GM12878 (cell line): Measurements from ENCODE around the gene PRICKLE3. TPM values are rescaled to one million over a fixed set of nuclear protein-coding genes. Genes with fewer than 3 reads are reported as not detected.

Experiments used
- ATAC-seq: fragments of 200-7000 bp; cut with Tn5 transposase; 3 replicates; pipeline ENCODE4 v1.9.1; 2020; ENCODE audit warnings: mild to moderate bottlenecking, moderate library complexity
- BruUV-seq: library from RNA; stranded (reverse); fragments of 400-500 nt; replicated peaks from 2 replicates; lab custom pipeline; 2021; lab: Mats Ljungman, UMichigan
- CTCF ChIA-PET: fragments of 300-600 bp; sonication (Branson Sonifier 250); formaldehyde crosslinking; extraction: SDS; loops from one replicate; lab custom pipeline; 2021; ENCODE audit warnings: inconsistent platforms; lab: Yijun Ruan, JAX
- POLR2A ChIA-PET: fragments of 350-600 bp; formaldehyde crosslinking; extraction: SDS; loops from one replicate; lab custom pipeline; 2021; ENCODE audit warnings: inconsistent platforms; lab: Charles Lee
- RAD21 ChIA-PET: fragments of 300-600 bp; sonication (Branson Sonifier 250); formaldehyde crosslinking; loops from one replicate; lab custom pipeline; 2023; ENCODE audit warnings: antibody characterized with exemption; ENCODE audit not compliant: unreplicated experiment; lab: Charles Lee
- SMC1A ChIA-PET: fragments of 300-600 bp; sonication (Branson Sonifier 250); formaldehyde crosslinking; loops from one replicate; lab custom pipeline; 2023; ENCODE audit not compliant: unreplicated experiment, uncharacterized antibody; lab: Charles Lee
- DNase-seq: peaks from one replicate; pipeline ENCODE4 v3.0.0-alpha.2; 2011; ENCODE audit warnings: low read depth, low spot score
- FAIRE-seq: peaks from 3 replicates; lab custom pipeline; 2011; peaks lifted over from hg19 to GRCh38; lab: Jason Lieb, UNC
- H2AFZ ChIP-seq: 2 replicates; pipeline ENCODE4 v1.6.0; 2011; ENCODE audit warnings: low read depth, low read length, control low read depth; ENCODE audit not compliant: control insufficient read depth
- H3K27ac ChIP-seq: 2 replicates; pipeline ENCODE4 v1.5.1; 2011; ENCODE audit warnings: control low read depth; ENCODE audit not compliant: control insufficient read depth, insufficient read depth
- H3K27me3 ChIP-seq, 2 experiments: replicated peaks in 1 of 2; 2 replicates each; pipeline versions ENCODE4 v1.6.0 to v1.6.1; 2011; ENCODE audit warnings: low read length in 1 of 2; ENCODE audit not compliant: control insufficient read depth in 2 of 2, insufficient read depth in 2 of 2
- H3K36me3 ChIP-seq, 2 experiments: 2 replicates each; pipeline ENCODE4 v1.5.1; 2011; ENCODE audit warnings: low read length in 1 of 2; ENCODE audit not compliant: control insufficient read depth in 2 of 2, insufficient read depth in 2 of 2
- H3K4me1 ChIP-seq: 2 replicates; pipeline ENCODE4 v1.6.1; 2011; ENCODE audit warnings: mild to moderate bottlenecking, low read length, moderate library complexity, mixed read lengths; ENCODE audit not compliant: control insufficient read depth, insufficient read depth
- H3K4me2 ChIP-seq: 2 replicates; pipeline ENCODE4 v1.6.0; 2011; ENCODE audit warnings: control low read depth; ENCODE audit not compliant: control insufficient read depth, insufficient read depth
- H3K4me3 ChIP-seq: fragments of 200-600 bp; sonication (generic); 2 replicates; pipeline ENCODE4 v1.5.1; 2016
- H3K79me2 ChIP-seq: 2 replicates; pipeline ENCODE4 v1.6.0; 2011; ENCODE audit warnings: low read length; ENCODE audit not compliant: control insufficient read depth, insufficient read depth
- H3K9ac ChIP-seq: 2 replicates; pipeline ENCODE4 v1.8.0; 2011; ENCODE audit warnings: low read length, control low read depth, mixed read lengths; ENCODE audit not compliant: control insufficient read depth, insufficient read depth
- H3K9me3 ChIP-seq: replicated peaks from 3 replicates; pipeline ENCODE4 v1.5.1; 2011; ENCODE audit warnings: mild to moderate bottlenecking, low read length; ENCODE audit not compliant: control insufficient read depth, insufficient read depth
- H4K20me1 ChIP-seq: 2 replicates; pipeline ENCODE4 v1.6.0; 2011; ENCODE audit not compliant: control insufficient read depth, insufficient read depth
- BMI1 ChIP-seq: fragments of 450-650 bp; IDR thresholded peaks from 2 replicates; pipeline ENCODE4 v1.6.1; 2016; ENCODE audit warnings: mild to moderate bottlenecking, moderate library complexity, borderline replicate concordance
- BRCA1 ChIP-seq: IDR thresholded peaks from 2 replicates; pipeline ENCODE4 v1.6.1; 2011; ENCODE audit warnings: low read depth, low read length, improper control_type of control experiment
- CREB1 ChIP-seq: IDR thresholded peaks from 2 replicates; pipeline ENCODE4 v1.6.1; 2012; ENCODE audit warnings: low read depth, mild to moderate bottlenecking, inconsistent platforms
- FOS ChIP-seq: IDR thresholded peaks from 3 replicates; pipeline ENCODE4 v1.6.1; 2011; ENCODE audit warnings: borderline replicate concordance; ENCODE audit not compliant: insufficient read length; ENCODE audit errors: extremely low read depth
- HDAC6 ChIP-seq: fragments of 200-600 bp; sonication (generic); IDR thresholded peaks from one replicate; pipeline ENCODE4 v1.8.0; 2017; ENCODE audit warnings: antibody characterized with exemption; ENCODE audit not compliant: unreplicated experiment
- LARP7 ChIP-seq: fragments of 450-650 bp; IDR thresholded peaks from 2 replicates; pipeline ENCODE4 v1.6.1; 2017; ENCODE audit warnings: mild to moderate bottlenecking
- MYB ChIP-seq: fragments of 150-350 bp; IDR thresholded peaks from 2 replicates; pipeline ENCODE4 v1.6.1; 2014; ENCODE audit warnings: mild to moderate bottlenecking, low read depth, low read length, borderline replicate concordance
- NR2C2 ChIP-seq: IDR thresholded peaks from 2 replicates; pipeline ENCODE4 v1.6.1; 2011; ENCODE audit warnings: borderline replicate concordance, low read depth; ENCODE audit not compliant: control insufficient read depth, insufficient read length
- NR2F1 ChIP-seq: fragments of 450-650 bp; conservative IDR thresholded peaks from 2 replicates; pipeline ENCODE4 v1.6.1; 2017; ENCODE audit warnings: mild to moderate bottlenecking
- POLR2AphosphoS5 ChIP-seq: IDR thresholded peaks from 2 replicates; pipeline ENCODE4 v1.6.1; 2011; ENCODE audit warnings: mild to moderate bottlenecking, low read length, inconsistent platforms
- RCOR1 ChIP-seq: conservative IDR thresholded peaks from 2 replicates; pipeline ENCODE4 v1.6.1; 2012; ENCODE audit warnings: low read depth, low read length, improper control_type of control experiment
- SMC3 ChIP-seq: IDR thresholded peaks from 2 replicates; pipeline ENCODE4 v1.6.1; 2011; ENCODE audit warnings: low read length, improper control_type of control experiment, borderline replicate concordance
- SUZ12 ChIP-seq: fragments of 200-600 bp; sonication (generic); IDR thresholded peaks from one replicate; pipeline ENCODE4 v1.6.1; 2018; ENCODE audit warnings: antibody characterized with exemption, mild to moderate bottlenecking; ENCODE audit not compliant: unreplicated experiment
- TAF1 ChIP-seq: IDR thresholded peaks from 2 replicates; pipeline ENCODE4 v1.6.1; 2011; ENCODE audit warnings: mild to moderate bottlenecking, low read depth, low read length, borderline replicate concordance
- TARDBP ChIP-seq: IDR thresholded peaks from 2 replicates; pipeline ENCODE4 v1.6.1; 2016; ENCODE audit warnings: borderline replicate concordance
- TCF12 ChIP-seq: IDR thresholded peaks from 2 replicates; pipeline ENCODE4 v1.6.1; 2011; ENCODE audit warnings: low read depth, mild to moderate bottlenecking, low read length
- WRNIP1 ChIP-seq: IDR thresholded peaks from 2 replicates; pipeline ENCODE4 v1.6.1; 2011; ENCODE audit warnings: low read depth, low read length, improper control_type of control experiment, borderline replicate concordance
- YY1 ChIP-seq: IDR thresholded peaks from 2 replicates; pipeline ENCODE4 v1.6.1; 2011; ENCODE audit warnings: low read depth, mild to moderate bottlenecking, low read length
- ZNF207 ChIP-seq: fragments of 450-650 bp; IDR thresholded peaks from 2 replicates; pipeline ENCODE4 v1.6.1; 2014; ENCODE audit warnings: antibody characterized with exemption, mild to moderate bottlenecking, borderline replicate concordance
- ZZZ3 ChIP-seq: IDR thresholded peaks from 2 replicates; pipeline ENCODE4 v1.6.1; 2011; ENCODE audit warnings: low read depth; ENCODE audit not compliant: control insufficient read depth, insufficient read length
- WGBS: methylation state at CpG from one replicate; pipeline ENCODE4 v1.1.6; 2016; ENCODE audit warnings: low lambda C conversion rate; ENCODE audit not compliant: insufficient replicate concordance, insufficient coverage; ENCODE audit errors: missing lambda C conversion rate; 5-methylcytosine and 5-hydroxymethylcytosine counted together
- in situ Hi-C: fragments of 300-500 bp; cut with MboI; formaldehyde crosslinking; loops from 9 replicates; pipeline ENCODE4 v1.14.3; 2018; ENCODE audit warnings: mixed read lengths
- intact Hi-C: fragments of 100-400 bp; cut with micrococcal nuclease; formaldehyde crosslinking; loops from one replicate; pipeline ENCODE4 v1.14.2; 2022; ENCODE audit not compliant: unreplicated experiment
- polyA plus RNA-seq, 11 experiments: library from polyadenylated mRNA; depleted of rRNA in 4 of 11; unstranded in 6 of 11; stranded (reverse) in 5 of 11; fragments of >200 nt; fragmentation: Nextera tagmentation in 4 of 11; fragmentation: Illumina TruSeq in 1 of 11; extraction: Ambion mirVana in 4 of 11; extraction: Trizol in 1 of 11; gene quantifications; 1 replicate in 1 of 11; 2 replicates in 10 of 11; pipeline versions ENCODE4 v1.2.1 to v1.2.3, GENCODE V29; 2011 to 2016; ENCODE audit warnings: inconsistent platforms in 2 of 11, missing spikeins in 2 of 11, low read depth in 1 of 11
- total RNA-seq, 4 experiments: library from RNA; depleted of rRNA in 3 of 4; stranded (reverse); fragments of >200 nt in 3 of 4; fragmentation: Illumina TruSeq in 1 of 4; extraction: Trizol in 1 of 4; gene quantifications; 2 replicates each; pipeline versions ENCODE4 v1.2.1 to v1.2.3, GENCODE V29; 2013 to 2021
- TF ChIP-seq, protein P1 (sequence below): IDR thresholded peaks from 2 replicates; pipeline ENCODE4 v1.6.1; 2012; ENCODE audit warnings: low read depth, low read length, improper control_type of control experiment
- TF ChIP-seq, protein P2 (sequence below): fragments of 450-650 bp; IDR thresholded peaks from 2 replicates; pipeline ENCODE4 v1.6.1; 2017; ENCODE audit warnings: mild to moderate bottlenecking

The PRICKLE3 gene
- total and polyA plus RNA-seq, 10 of the 15 experiments (the other 5 are each of a cell fraction or from before 2014, with no cell fraction given): 0.69 to 17.4 (median 7.6) TPM

DNA sequence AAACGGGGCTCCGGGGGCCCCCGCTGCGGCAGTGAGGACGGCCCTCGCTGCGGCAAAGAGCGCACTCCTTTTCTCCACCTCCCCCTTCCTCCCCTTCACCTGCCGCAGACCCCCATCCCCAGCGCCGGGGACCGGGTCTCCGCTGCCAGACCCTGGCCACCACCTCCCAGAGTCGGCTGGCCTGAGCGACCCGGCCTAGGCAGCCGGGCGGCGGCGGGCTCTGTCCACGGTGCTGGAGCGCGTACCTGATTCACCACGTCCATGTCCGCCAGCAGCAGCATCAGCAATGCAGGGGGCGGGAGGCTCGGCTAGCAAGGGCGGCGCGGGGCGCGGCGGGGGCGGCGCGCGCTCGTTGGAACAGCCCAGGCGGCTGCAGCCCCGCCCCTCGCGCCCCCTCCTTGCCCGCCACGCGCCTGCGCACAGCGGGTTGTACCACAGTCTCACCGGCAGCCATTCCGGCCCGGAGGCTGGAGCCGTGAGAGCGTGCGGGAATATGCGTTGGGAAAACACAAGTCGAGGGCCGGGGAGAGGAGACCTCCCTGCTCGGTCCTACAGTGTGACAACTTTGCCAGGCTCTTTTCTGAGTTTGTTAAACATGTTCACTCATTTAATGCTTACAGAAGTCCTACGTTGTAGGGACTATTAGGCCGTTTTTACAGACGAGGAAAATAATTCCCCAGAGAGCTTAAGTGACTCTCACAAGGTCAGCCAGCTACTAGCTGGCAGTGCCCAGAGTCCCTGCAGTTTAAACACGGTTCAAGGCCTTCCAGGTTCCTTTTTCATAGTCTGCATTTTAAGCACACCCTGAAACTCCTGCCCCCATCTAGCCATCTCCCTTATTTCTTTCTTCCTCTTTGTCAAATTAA is 14.0 kb upstream of the PRICKLE3 start, which contains the start of gene SYP:
TSS of gene SYP (minus strand) at position 288 of the 866 bp plus-strand sequence. CDS start at position 281, 7 bp downstream.
- POLR2A ChIA-PET: interaction anchor here (0.8 to 1.2 kb wide), 2 partner anchors 10 to 69 kb away, joined by 3 to 4 read pairs; no protein-coding TSS in a partner anchor
- DNase-seq (no peak), ATAC-seq (peak; percentile 99), FAIRE-seq (no peak)
- Histone ChIP-seq H2AFZ (peak within 1 kb of the TSS; percentile 84), H3K9me3 (no peaks in the 10 kb centered on the region), H3K4me2 (peak within 1 kb of the TSS; percentile 81), H3K79me2 (no peaks in the 10 kb centered on the region), H3K4me3 (no peak within 1 kb of the TSS), H3K36me3 (no peaks in the 10 kb centered on the region), H3K9ac (peak within 1 kb of the TSS; percentile 38; the same call in 1 of the 2 replicates), H3K27ac (peak within 1 kb of the TSS; percentile 24; the same call in 1 of the 2 replicates), H4K20me1 (no peaks in the 10 kb centered on the region), H3K4me1 (no peaks in the 10 kb centered on the region), H3K27me3 (no peaks in the 10 kb centered on the region)
- RAD21 ChIA-PET: interaction anchor here (0.8 to 1.2 kb wide), 2 partner anchors 9 to 1367 kb away, joined by 3 read pairs; no protein-coding TSS in a partner anchor
- 27% methylated on average over 46 of the region's 61 CpGs for WGBS
- in situ Hi-C loops (no loop called here), intact Hi-C loops (no loop called here)
- BruUV-seq: TSS peak; percentile 71
- SMC1A ChIA-PET: interaction anchor here (1.6 kb wide), 1 partner anchor 9 kb away, joined by 7 read pairs; no protein-coding TSS in a partner anchor
- CTCF ChIA-PET: interaction anchor here (0.6 kb wide), 1 partner anchor 37 kb away, joined by 4 read pairs; no protein-coding TSS in a partner anchor
- no peak for TF ChIP-seq MYB
- TF ChIP-seq WRNIP1: no peak
- no peak for TF ChIP-seq TARDBP
- TF ChIP-seq TAF1: peak; percentile 69; the same call in 1 of the 2 replicates
- no peak for TF ChIP-seq NR2C2
- 0 out of 2 replicates have a peak, but pooled peaks have one; percentile 79 for TF ChIP-seq RCOR1
- TF ChIP-seq CREB1: no peak; the same call in 1 of the 2 replicates
- no peak for TF ChIP-seq TCF12
- TF ChIP-seq, protein P1, sequence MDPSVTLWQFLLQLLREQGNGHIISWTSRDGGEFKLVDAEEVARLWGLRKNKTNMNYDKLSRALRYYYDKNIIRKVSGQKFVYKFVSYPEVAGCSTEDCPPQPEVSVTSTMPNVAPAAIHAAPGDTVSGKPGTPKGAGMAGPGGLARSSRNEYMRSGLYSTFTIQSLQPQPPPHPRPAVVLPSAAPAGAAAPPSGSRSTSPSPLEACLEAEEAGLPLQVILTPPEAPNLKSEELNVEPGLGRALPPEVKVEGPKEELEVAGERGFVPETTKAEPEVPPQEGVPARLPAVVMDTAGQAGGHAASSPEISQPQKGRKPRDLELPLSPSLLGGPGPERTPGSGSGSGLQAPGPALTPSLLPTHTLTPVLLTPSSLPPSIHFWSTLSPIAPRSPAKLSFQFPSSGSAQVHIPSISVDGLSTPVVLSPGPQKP: no peak
- TF ChIP-seq POLR2AphosphoS5: peak; percentile 77
- TF ChIP-seq, protein P2, sequence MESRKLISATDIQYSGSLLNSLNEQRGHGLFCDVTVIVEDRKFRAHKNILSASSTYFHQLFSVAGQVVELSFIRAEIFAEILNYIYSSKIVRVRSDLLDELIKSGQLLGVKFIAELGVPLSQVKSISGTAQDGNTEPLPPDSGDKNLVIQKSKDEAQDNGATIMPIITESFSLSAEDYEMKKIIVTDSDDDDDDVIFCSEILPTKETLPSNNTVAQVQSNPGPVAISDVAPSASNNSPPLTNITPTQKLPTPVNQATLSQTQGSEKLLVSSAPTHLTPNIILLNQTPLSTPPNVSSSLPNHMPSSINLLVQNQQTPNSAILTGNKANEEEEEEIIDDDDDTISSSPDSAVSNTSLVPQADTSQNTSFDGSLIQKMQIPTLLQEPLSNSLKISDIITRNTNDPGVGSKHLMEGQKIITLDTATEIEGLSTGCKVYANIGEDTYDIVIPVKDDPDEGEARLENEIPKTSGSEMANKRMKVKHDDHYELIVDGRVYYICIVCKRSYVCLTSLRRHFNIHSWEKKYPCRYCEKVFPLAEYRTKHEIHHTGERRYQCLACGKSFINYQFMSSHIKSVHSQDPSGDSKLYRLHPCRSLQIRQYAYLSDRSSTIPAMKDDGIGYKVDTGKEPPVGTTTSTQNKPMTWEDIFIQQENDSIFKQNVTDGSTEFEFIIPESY: no peak
- TF ChIP-seq YY1: peak; percentile 90
- no peak for TF ChIP-seq SMC3
- no peak for TF ChIP-seq HDAC6
- TF ChIP-seq BRCA1: no peak
- TF ChIP-seq ZNF207: peak; percentile 67; the same call in 1 of the 2 replicates
- TF ChIP-seq ZZZ3: no peak
- TF ChIP-seq FOS: no peak
- TF ChIP-seq BMI1: no peak
- TF ChIP-seq NR2F1: 0 out of 2 replicates have a peak, but pooled peaks have one; percentile 43
- peak; percentile 74; the same call in 1 of the 2 replicates for TF ChIP-seq LARP7
- no peak for TF ChIP-seq SUZ12
